GM12801 (cell line): ENCODE measurements around the gene SETD1B.

Source experiments
- CTCF ChIP-seq: IDR thresholded peaks from one replicate; pipeline ENCODE4 v1.5.1; 2011; ENCODE audit warnings: control low read depth; ENCODE audit not compliant: insufficient read length; ENCODE audit errors: extremely low read depth

SETD1B gene

GRCh38 chr12:121814429-121815119 is 10.8 kb downstream of the SETD1B start:
- no peak for TF ChIP-seq CTCF

GRCh38 chr12:121815263-121815662 is 11.5 kb downstream of the SETD1B start:
- no peak for TF ChIP-seq CTCF

DNA sequence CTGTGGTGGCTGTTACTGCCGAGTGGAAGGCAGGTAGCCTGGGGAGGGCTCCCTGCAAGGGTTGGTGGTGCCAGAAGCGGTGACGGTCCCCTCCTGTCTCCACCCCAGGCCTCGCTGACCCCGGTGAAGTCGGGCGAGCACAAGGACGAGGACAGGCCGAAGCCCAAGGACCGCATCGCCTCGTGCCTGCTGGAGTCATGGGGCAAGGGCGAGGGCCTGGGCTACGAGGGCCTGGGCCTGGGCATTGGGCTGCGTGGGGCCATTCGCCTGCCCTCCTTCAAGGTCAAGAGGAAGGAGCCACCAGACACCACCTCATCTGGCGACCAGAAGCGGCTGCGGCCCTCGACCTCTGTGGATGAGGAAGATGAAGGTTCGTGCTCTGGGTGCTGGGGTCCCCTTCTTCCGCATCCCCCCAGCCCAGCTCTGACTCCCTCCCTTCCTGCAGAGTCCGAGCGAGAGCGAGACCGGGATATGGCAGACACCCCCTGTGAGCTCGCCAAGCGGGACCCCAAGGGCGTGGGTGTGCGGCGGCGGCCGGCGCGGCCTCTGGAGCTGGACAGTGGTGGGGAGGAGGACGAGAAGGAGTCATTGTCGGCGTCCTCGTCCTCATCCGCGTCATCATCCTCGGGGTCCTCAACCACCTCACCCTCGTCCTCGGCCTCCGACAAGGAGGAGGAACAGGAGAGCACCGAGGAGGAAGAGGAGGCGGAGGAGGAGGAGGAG is 13.3 kb downstream of the SETD1B start:
- TF ChIP-seq CTCF = no peak

GRCh38 chr12:121817648-121818043 is 13.8 kb downstream of the SETD1B start:
- no peak for TF ChIP-seq CTCF

- no peak for TF ChIP-seq CTCF
Measured at GRCh38 chr12:121819212-121819949, 15.6 kb downstream of the SETD1B start.

GRCh38 chr12:121820056-121820455 is 16.2 kb downstream of the SETD1B start:
- no peak for TF ChIP-seq CTCF

DNA sequence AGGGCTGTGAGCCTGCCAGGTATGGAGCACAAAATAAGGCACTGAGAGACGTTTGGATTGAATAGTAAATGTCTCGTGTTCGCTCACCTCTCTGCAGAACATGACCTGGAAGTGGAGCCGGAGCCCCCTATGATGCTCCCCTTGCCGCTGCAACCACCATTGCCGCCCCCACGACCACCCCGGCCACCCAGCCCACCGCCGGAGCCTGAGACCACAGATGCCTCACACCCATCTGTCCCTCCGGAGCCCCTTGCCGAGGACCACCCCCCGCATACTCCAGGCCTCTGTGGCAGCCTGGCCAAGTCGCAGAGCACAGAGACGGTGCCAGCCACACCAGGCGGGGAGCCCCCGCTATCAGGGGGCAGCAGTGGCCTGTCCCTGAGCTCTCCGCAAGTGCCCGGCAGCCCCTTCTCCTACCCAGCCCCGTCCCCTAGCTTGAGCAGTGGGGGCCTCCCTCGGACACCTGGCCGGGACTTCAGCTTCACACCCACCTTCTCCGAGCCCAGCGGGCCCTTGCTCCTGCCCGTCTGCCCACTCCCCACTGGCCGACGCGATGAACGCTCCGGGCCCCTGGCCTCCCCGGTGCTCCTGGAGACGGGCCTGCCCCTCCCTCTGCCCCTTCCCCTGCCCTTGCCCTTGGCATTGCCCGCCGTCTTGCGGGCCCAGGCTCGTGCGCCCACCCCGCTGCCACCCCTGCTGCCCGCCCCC is 18.7 kb downstream of the SETD1B start:
- TF ChIP-seq CTCF = no peak
